Measurements from ENCODE around the gene ATP1A2.

- TF ChIP-seq POLR2AphosphoS5 (IDR thresholded peaks at IDR 0.05; ENCODE audit: low read depth, low read length) (no peak), POLR2A (IDR thresholded peaks at IDR 0.05; ENCODE audit: low read depth, low read length) (no peak), TAF1 (IDR thresholded peaks at IDR 0.05; ENCODE audit: borderline replicate concordance, low read depth, low read length) (no peak)
Observed at GRCh38 chr1:160069460-160070231, 45.9 kb upstream of the ATP1A2 start, which contains the start of gene KCNJ10.
